Airway epithelial cell (primary cell): ENCODE measurements around the gene CYB5RL. TPM values are rescaled to one million over a fixed set of nuclear protein-coding genes. Genes with fewer than 3 reads are reported as not detected.

Experiments used
- total RNA-seq: library from RNA; depleted of rRNA; stranded (reverse); fragments of >200 nt; gene quantifications from 2 replicates; pipeline ENCODE4 v1.2.3, GENCODE V29; 2015

The CYB5RL gene, protein sequence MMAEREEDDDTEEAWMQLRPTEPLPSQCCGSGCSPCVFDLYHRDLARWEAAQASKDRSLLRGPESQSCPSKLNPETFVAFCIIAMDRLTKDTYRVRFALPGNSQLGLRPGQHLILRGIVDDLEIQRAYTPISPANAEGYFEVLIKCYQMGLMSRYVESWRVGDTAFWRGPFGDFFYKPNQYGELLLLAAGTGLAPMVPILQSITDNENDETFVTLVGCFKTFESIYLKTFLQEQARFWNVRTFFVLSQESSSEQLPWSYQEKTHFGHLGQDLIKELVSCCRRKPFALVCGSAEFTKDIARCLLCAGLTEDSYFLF
- 0.60 and 3.0 TPM in 2 replicates for total RNA-seq

DNA sequence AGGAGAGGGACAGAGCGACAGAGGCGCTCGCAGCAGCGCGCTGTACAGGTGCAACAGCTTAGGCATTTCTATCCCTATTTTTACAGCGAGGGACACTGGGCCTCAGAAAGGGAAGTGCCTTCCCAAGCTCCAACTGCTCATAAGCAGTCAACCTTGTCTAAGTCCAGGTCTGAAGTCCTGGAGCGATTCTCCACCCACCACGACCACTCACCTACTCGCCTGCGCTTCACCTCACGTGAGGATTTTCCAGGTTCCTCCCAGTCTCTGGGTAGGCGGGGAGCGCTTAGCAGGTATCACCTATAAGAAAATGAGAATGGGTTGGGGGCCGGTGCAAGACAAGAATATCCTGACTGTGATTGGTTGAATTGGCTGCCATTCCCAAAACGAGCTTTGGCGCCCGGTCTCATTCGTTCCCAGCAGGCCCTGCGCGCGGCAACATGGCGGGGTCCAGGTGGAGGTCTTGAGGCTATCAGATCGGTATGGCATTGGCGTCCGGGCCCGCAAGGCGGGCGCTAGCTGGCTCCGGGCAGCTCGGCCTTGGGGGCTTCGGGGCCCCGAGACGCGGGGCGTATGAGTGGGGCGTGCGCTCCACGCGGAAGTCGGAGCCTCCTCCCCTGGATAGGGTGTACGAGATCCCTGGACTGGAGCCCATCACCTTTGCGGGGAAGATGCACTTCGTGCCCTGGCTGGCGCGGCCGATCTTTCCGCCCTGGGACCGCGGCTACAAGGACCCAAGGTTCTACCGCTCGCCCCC is at the start of gene CYB5RL, which contains the start of gene MRPL37:
TSS of gene CYB5RL (minus strand) at position 266 of the 754 bp plus-strand sequence. CDS start 4,414 bp downstream, outside the sequence.
TSS of gene MRPL37 (plus strand) at position 403 of the 754 bp plus-strand sequence. CDS start at position 480, 77 bp downstream.

DNA sequence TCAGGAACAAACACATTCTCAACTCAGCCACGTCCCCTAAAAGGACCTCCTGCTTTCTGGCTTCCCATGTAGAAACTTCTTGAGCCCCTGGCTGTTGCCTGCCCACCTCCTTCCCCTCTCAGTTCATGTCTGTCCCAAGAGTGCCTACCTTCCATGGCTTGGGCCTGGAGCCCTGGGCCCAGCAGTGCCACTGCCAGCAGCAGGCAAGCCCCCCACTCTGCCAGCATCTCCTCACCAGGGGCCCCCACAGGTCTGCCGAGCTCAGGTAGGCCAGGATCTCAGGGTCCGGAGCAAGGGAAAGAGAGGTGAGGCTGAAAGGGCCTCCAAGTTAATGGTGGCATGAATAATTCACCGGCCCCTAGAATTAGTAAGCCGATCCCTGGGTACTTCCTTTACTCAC is 47.1 kb downstream of the CYB5RL start, which contains the start of gene CDCP2:
TSS of gene CDCP2 (minus strand) at position 305 of the 400 bp plus-strand sequence. CDS start at position 227, 78 bp downstream.

Other genes starting within 250 kb of the CYB5RL start
- 0.35 and 0.42 TPM in 2 replicates for gene LDLRAD1, start 181.8 kb downstream of the CYB5RL start, total RNA-seq
- gene TMEM59, start 146.8 kb downstream of the CYB5RL start, total RNA-seq: 141 TPM in 2 replicates
- gene TCEANC2, start 146.4 kb downstream of the CYB5RL start, total RNA-seq: 2.0 and 2.3 TPM in 2 replicates
- not detected in 2 replicates for gene CDCP2, start 47.0 kb downstream of the CYB5RL start, total RNA-seq
- gene MRPL37, start 137 bp upstream of the CYB5RL start, total RNA-seq: 121 and 145 TPM in 2 replicates
- gene SSBP3, start 206.4 kb upstream of the CYB5RL start, total RNA-seq: 4.7 and 12.4 TPM in 2 replicates